Pons (tissue), 1 donor: ENCODE data around the gene HIC1.

ENCODE experiments used
- DNase-seq: peaks from one replicate; pipeline ENCODE4 v3.0.0-alpha.2; 2016; ENCODE audit warnings: low spot score

Gene HIC1

GRCh38 chr17:2107050-2107449 lies 52.1 kb downstream of the HIC1 start:
- DNase-seq = no peak

- no peak for DNase-seq
These were observed 52.6 kb downstream of the HIC1 start for GRCh38 chr17:2107506-2107905.

GRCh38 chr17:2108170-2108569 lies 53.3 kb downstream of the HIC1 start:
- DNase-seq = no peak

GRCh38 chr17:2110436-2110835 lies 55.5 kb downstream of the HIC1 start:
- DNase-seq = no peak

- DNase-seq = no peak
These were observed 56.8 kb downstream of the HIC1 start for GRCh38 chr17:2111691-2112090.
